Subcutaneous adipose tissue (tissue), 4 donors: Measurements from ENCODE around the gene ABCA6. TPM values are rescaled to one million over a fixed set of nuclear protein-coding genes. Genes with fewer than 3 reads are reported as not detected.

Experiments used
- total RNA-seq, 4 donors: library from RNA; depleted of rRNA; stranded (reverse); fragments of >200 nt; gene quantifications; one replicate each; pipeline ENCODE4 v1.1.0, GENCODE V29; 2016
- TF ChIP-seq, protein P1 (sequence below): fragments of 450-650 bp; IDR thresholded peaks from one replicate; pipeline ENCODE4 v1.5.1; 2016; ENCODE audit warnings: low read depth, mild to moderate bottlenecking, control low read depth, antibody characterized with exemption, moderate library complexity

The ABCA6 gene
- total RNA-seq: 100 to 1,000 TPM; 207 to 363 (median 285) TPM

GRCh38 chr17:69141431-69142174, at the start of gene ABCA6:
TSS of gene ABCA6 (minus strand) at chr17:69141895. CDS start at chr17:69140703, 1,192 bp downstream.
- TF ChIP-seq, protein P1, sequence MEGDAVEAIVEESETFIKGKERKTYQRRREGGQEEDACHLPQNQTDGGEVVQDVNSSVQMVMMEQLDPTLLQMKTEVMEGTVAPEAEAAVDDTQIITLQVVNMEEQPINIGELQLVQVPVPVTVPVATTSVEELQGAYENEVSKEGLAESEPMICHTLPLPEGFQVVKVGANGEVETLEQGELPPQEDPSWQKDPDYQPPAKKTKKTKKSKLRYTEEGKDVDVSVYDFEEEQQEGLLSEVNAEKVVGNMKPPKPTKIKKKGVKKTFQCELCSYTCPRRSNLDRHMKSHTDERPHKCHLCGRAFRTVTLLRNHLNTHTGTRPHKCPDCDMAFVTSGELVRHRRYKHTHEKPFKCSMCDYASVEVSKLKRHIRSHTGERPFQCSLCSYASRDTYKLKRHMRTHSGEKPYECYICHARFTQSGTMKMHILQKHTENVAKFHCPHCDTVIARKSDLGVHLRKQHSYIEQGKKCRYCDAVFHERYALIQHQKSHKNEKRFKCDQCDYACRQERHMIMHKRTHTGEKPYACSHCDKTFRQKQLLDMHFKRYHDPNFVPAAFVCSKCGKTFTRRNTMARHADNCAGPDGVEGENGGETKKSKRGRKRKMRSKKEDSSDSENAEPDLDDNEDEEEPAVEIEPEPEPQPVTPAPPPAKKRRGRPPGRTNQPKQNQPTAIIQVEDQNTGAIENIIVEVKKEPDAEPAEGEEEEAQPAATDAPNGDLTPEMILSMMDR: no peak

GRCh38 chr17:69188796-69189195, 47.1 kb upstream of the ABCA6 start:
- TF ChIP-seq, protein P1: no peak

GRCh38 chr17:69188064-69188463, 46.4 kb upstream of the ABCA6 start:
- TF ChIP-seq, protein P1: no peak

GRCh38 chr17:69187294-69187693, 45.6 kb upstream of the ABCA6 start:
- TF ChIP-seq, protein P1: no peak

GRCh38 chr17:69179227-69179952, 37.7 kb upstream of the ABCA6 start:
- TF ChIP-seq, protein P1: no peak

GRCh38 chr17:69176457-69176795, 34.7 kb upstream of the ABCA6 start:
- TF ChIP-seq, protein P1: no peak

- TF ChIP-seq, protein P1: no peak
These were observed 34.1 kb upstream of the ABCA6 start for GRCh38 chr17:69175625-69176456.
